Effector memory CD8-positive, alpha-beta T cell (primary cell): ENCODE measurements around the gene NTM.

Experiments used
- ATAC-seq: fragments of 150-1000 bp; cut with Tn5 transposase; replicated peaks from 2 replicates; pipeline ENCODE4 v1.10.0; 2021; ENCODE audit warnings: mild to moderate bottlenecking, moderate library complexity
- DNase-seq, 3 experiments: peaks; one replicate each; pipeline ENCODE4 v3.0.0; 2021
- H3K27ac Mint-ChIP-seq, 2 donors: one replicate each; pipeline ENCODE4 v1.8.0; 2022; ENCODE audit warnings: mild to moderate bottlenecking in 2 of 2, mixed read lengths in 2 of 2, moderate library complexity in 2 of 2
- H3K27me3 Mint-ChIP-seq, 2 donors: one replicate each; pipeline ENCODE4 v1.8.0; 2022; ENCODE audit warnings: mixed read lengths in 2 of 2
- H3K36me3 Mint-ChIP-seq: one replicate; pipeline ENCODE4 v1.8.0; 2022; ENCODE audit warnings: mild to moderate bottlenecking, moderate library complexity, mixed read lengths; ENCODE audit not compliant: insufficient read depth
- H3K4me1 Mint-ChIP-seq, 2 donors: one replicate each; pipeline ENCODE4 v1.8.0; 2022; ENCODE audit warnings: low read depth in 2 of 2, mixed read lengths in 2 of 2
- H3K4me3 Mint-ChIP-seq, 2 donors: one replicate each; pipeline ENCODE4 v1.8.0; 2022; ENCODE audit warnings: mild to moderate bottlenecking in 2 of 2, mixed read lengths in 2 of 2, moderate library complexity in 2 of 2
- H3K9me3 Mint-ChIP-seq, 2 donors: one replicate each; pipeline ENCODE4 v1.8.0; 2022; ENCODE audit warnings: mixed read lengths in 2 of 2

NTM gene

DNA sequence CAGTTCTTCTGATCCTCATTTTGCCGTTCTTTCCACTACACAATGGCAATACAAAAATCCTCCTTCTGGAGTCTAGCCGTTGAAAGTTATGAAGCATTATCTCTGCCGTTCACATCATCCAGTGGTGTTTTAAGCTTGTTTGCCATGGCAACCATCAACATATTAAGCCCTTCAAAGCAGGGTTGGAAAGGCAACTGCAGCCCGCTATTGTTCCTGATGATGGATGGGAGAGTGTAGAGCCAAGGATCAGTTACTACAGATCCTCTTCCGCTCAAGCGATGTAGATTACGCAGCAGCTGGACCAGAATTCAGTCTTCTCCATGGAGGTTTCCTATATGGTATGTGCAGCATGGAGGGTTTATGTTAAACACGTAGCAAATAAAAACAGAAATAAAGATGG, 352.7 kb downstream of the NTM start:
- Mint-ChIP-seq H3K4me3 (no peak overlapping the region), H3K27me3 (no peaks in the 10 kb centered on the region), H3K27ac (no peak overlapping the region), H3K9me3 (peaks cover 6 to 25% of the 10 kb centered on the region in 2 donors), H3K36me3 (no peaks in the 10 kb centered on the region), H3K4me1 (no peaks in the 10 kb centered on the region)
- DNase-seq: no peak
- ATAC-seq: no peak

GRCh38 chr11:131724436-131724975, 354.1 kb downstream of the NTM start:
- ATAC-seq (no peak), DNase-seq (no peak)
- Mint-ChIP-seq H3K4me1 (no peaks in the 10 kb centered on the region), H3K27ac (no peak overlapping the region), H3K9me3 (peaks cover 6 to 14% of the 10 kb centered on the region in 2 donors), H3K36me3 (no peaks in the 10 kb centered on the region), H3K4me3 (no peak overlapping the region), H3K27me3 (no peaks in the 10 kb centered on the region)

DNA sequence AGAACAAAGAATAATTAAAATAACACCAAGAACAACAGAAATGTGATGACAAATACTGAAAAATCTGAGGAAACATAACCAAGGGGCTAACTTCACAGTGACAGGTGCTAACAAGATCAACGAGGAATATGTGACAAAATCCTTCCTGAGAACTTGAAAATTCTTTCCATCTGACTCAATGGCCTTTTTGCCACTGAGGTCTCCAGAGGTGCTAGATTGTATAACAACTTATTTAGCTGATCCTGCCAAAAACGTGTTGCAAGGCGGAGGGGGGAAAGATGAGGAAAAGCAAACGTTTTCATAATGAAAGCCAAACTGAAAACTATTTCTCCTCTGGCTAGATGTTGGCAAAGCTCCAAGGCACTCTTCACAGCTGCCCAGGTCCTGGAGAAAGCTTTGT, 364.5 kb downstream of the NTM start:
- Mint-ChIP-seq H3K27ac (no peak overlapping the region), H3K27me3 (no peaks in the 10 kb centered on the region), H3K9me3 (peaks cover 14 to 18% of the 10 kb centered on the region in 2 donors), H3K4me1 (no peaks in the 10 kb centered on the region), H3K36me3 (no peaks in the 10 kb centered on the region), H3K4me3 (no peak overlapping the region)
- DNase-seq (no peak), ATAC-seq (no peak)

GRCh38 chr11:131737357-131737756, 366.9 kb downstream of the NTM start:
- DNase-seq (no peak), ATAC-seq (no peak)
- no peaks in the 10 kb centered on the region for H3K27me3 Mint-ChIP-seq
- no peaks in the 10 kb centered on the region for H3K4me1 Mint-ChIP-seq
- no peak overlapping the region for H3K27ac Mint-ChIP-seq
- H3K9me3 Mint-ChIP-seq: peaks cover 14 to 19% of the 10 kb centered on the region in 2 donors
- H3K4me3 Mint-ChIP-seq: no peak overlapping the region
- no peaks in the 10 kb centered on the region for H3K36me3 Mint-ChIP-seq

DNA sequence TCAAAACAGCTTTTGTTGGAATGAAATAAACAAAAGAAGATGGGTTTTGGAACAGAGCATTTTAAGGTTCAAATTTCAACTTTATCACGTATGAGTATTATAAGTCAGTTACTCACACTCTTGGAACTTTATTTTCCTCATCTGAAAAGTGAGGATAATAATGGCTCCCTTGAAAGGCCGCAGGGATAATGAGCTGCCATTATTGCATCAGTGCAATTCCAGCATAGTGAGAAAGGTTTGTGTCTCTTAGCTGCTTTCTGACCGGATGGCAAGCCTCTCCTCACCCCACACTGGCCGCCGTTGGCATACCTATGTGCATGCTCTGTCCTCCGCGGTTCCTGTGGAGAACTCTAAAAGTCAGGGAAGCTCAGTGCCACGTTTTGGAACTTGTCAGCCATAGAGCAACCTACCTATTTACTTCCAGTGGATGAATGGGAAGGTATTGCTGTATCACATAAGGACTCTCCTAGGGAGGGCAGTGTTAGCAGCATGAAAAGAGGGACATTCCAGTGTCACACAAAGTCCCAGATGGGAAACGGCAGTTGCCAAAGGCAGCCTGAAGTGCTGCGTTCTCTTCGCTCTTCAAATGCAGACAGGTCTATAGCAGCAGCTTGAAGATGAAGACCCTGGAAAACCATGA, 368.9 kb downstream of the NTM start:
- Mint-ChIP-seq H3K9me3 (peaks cover 14 to 17% of the 10 kb centered on the region in 2 donors), H3K27me3 (no peaks in the 10 kb centered on the region), H3K4me3 (no peak overlapping the region), H3K27ac (no peak overlapping the region), H3K36me3 (no peaks in the 10 kb centered on the region), H3K4me1 (no peaks in the 10 kb centered on the region)
- ATAC-seq (no peak), DNase-seq (no peak)

GRCh38 chr11:131744847-131745246, 374.4 kb downstream of the NTM start:
- Mint-ChIP-seq H3K27me3 (no peaks in the 10 kb centered on the region), H3K9me3 (peaks cover 0 to 6% of the 10 kb centered on the region in 2 donors), H3K4me3 (no peak overlapping the region), H3K27ac (no peak overlapping the region), H3K4me1 (no peaks in the 10 kb centered on the region), H3K36me3 (no peaks in the 10 kb centered on the region)
- no peak for DNase-seq
- ATAC-seq: no peak

GRCh38 chr11:131745405-131745804, 375.0 kb downstream of the NTM start:
- Mint-ChIP-seq H3K4me1 (no peaks in the 10 kb centered on the region), H3K27me3 (no peaks in the 10 kb centered on the region), H3K9me3 (peaks cover 0 to 6% of the 10 kb centered on the region in 2 donors), H3K27ac (no peak overlapping the region), H3K4me3 (no peak overlapping the region), H3K36me3 (no peaks in the 10 kb centered on the region)
- ATAC-seq (no peak), DNase-seq (no peak)

GRCh38 chr11:131746201-131746600, 375.8 kb downstream of the NTM start:
- no peak overlapping the region for H3K4me3 Mint-ChIP-seq
- no peaks in the 10 kb centered on the region for H3K36me3 Mint-ChIP-seq
- no peaks in the 10 kb centered on the region for H3K9me3 Mint-ChIP-seq

DNA sequence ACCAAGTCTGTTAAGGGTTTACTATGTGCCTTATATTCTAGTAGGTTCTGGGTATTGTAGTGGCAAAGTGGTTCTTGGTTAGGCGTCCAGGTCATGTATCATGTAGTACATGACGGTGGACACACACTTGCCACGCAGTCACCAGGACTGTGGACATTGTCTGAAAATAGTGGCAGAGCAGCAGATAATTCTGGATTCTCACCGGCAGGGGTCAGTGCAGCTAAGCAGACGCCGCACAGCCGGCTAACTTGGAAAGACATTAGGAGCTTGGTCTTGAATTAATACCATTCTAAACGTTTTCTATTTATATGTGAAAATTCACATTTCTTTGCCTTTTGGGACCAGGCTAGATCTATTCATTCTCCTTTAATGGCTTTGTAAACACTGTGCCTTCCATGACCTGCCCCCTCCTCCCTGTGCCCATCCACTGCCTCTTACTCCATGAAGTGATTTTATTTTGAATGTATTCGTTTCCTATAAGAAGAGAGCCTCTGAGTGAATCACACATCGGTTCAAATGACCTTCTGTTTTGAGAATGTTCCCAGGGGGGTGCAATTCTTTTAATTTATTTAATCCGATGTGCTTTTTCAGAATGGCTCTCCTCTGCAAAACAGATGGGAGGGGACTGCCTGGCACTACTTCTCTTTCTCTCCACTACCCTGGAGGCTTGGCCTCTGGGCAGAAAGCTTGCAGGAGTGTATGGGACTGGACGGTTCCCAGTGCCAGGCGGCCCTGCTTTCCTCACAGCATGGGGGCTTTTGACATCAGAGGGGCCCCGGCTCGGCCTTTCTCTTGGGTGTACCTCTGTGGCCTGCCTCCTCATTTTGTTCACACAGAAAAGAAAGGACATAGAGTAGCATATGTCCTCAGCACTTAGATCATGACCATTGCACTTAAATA, 378.0 kb downstream of the NTM start:
- no peak overlapping the region for H3K4me3 Mint-ChIP-seq
- no peaks in the 10 kb centered on the region for H3K36me3 Mint-ChIP-seq
- H3K27ac Mint-ChIP-seq: no peak overlapping the region
- no peak for ATAC-seq
- H3K9me3 Mint-ChIP-seq: peaks cover 0 to 2% of the 10 kb centered on the region in 2 donors
- no peaks in the 10 kb centered on the region for H3K27me3 Mint-ChIP-seq
- no peaks in the 10 kb centered on the region for H3K4me1 Mint-ChIP-seq
- no peak for DNase-seq

More at GRCh38 chr11:131746201-131746600, 375.8 kb downstream of the NTM start:
- DNase-seq: no peak
- Mint-ChIP-seq H3K27ac (no peak overlapping the region), H3K27me3 (no peaks in the 10 kb centered on the region), H3K4me1 (no peaks in the 10 kb centered on the region)
- no peak for ATAC-seq

DNA sequence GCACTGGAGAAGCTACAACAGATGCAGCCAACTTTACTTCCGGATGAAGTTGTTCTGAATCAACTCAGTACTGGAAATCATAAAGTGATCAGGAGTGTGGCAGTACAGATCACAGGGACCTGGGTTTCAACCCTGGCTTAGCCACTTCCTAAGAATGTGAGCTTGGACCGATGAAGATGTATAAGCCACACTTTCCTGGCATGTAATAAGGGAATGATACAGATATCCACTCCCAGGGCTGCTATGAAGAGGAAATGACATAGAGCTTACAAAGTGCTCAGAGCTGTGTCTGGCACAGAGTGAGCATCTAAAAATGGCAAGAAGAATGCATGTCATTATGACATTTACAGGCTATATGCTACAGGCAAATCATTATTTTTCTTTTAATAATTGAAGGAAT, 378.7 kb downstream of the NTM start:
- Mint-ChIP-seq H3K4me3 (no peak overlapping the region), H3K27ac (no peak overlapping the region), H3K36me3 (no peaks in the 10 kb centered on the region), H3K9me3 (peaks cover 0 to 2% of the 10 kb centered on the region in 2 donors), H3K27me3 (no peaks in the 10 kb centered on the region), H3K4me1 (no peaks in the 10 kb centered on the region)
- ATAC-seq (no peak), DNase-seq (no peak)

GRCh38 chr11:131750152-131750551, 379.7 kb downstream of the NTM start:
- Mint-ChIP-seq H3K36me3 (no peaks in the 10 kb centered on the region), H3K27me3 (no peaks in the 10 kb centered on the region), H3K27ac (no peak overlapping the region), H3K4me1 (no peaks in the 10 kb centered on the region), H3K4me3 (no peak overlapping the region), H3K9me3 (peaks cover 0 to 2% of the 10 kb centered on the region in 2 donors)
- ATAC-seq (no peak), DNase-seq (no peak)

DNA sequence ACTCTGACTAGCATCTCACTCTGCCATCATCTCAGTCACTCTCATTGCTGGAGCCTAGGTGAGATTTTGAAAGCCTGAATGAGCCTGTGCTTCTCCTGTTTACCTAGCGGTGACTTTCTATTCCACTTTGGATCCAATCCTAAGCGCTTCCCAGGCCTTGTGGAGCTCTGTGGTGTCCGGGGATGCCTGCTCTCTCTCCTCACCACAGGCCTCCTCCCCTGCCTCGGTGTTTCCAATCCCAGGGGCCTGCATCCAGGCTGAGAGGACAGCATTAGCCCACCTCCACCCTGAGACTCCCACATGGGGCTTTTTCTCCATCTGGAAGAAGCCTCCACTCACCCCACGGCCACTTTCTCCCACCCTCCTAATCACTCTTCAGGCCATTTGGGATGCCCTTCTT, 380.3 kb downstream of the NTM start:
- Mint-ChIP-seq H3K36me3 (no peaks in the 10 kb centered on the region), H3K4me3 (no peak overlapping the region), H3K9me3 (peaks cover 0 to 2% of the 10 kb centered on the region in 2 donors), H3K27ac (no peak overlapping the region), H3K4me1 (no peaks in the 10 kb centered on the region), H3K27me3 (no peaks in the 10 kb centered on the region)
- DNase-seq (no peak), ATAC-seq (no peak)

DNA sequence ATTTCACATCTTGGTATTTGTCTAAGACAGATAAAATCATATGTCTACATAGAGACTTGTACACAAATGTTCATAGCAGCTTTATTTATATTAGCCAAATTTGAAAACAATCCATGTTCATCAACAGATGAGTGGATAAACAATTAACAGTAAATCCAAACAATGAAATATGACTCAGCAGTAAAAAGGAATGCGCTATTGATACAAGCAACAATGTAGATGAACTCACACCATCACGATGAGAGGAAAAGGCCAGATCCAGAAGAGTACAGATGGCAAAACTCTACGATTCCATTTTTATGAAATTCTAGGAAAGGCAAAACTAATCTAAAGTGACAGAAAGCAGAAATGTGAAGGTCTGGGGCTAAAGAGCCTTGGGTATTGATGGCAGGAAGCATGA, 384.3 kb downstream of the NTM start:
- ATAC-seq: no peak
- H3K27ac Mint-ChIP-seq: no peak overlapping the region
- no peak for DNase-seq
- H3K36me3 Mint-ChIP-seq: no peaks in the 10 kb centered on the region
- H3K4me1 Mint-ChIP-seq: no peaks in the 10 kb centered on the region
- peaks cover 0 to 2% of the 10 kb centered on the region in 2 donors for H3K9me3 Mint-ChIP-seq
- no peak overlapping the region for H3K4me3 Mint-ChIP-seq
- no peaks in the 10 kb centered on the region for H3K27me3 Mint-ChIP-seq
